ENCODE results near the gene ABLIM2.

ABLIM2 gene

DNA sequence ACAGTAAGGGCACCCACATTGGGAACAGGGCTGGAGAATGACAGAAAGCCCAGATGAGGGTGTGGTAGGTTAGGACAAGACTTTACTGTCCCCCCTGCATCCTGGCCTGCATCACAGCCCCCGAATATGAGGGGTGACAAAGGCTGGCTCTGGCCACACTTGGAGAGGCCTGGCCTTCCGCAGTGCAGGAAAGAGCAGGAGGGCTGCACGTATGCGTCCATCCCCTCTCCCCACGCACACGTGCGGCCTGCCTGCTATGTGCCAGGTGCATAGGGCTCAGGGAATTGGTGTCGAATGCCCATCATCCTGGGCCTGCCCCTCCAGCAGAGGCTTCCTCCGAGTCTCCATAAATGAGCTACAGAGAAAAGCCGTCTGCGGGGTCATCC, 80.5 kb downstream of the ABLIM2 start:
- no peak for DNase-seq (ENCODE audit: low read depth)
- H3K4me3 ChIP-seq (ENCODE audit: control insufficient read depth, low read depth, low read length): no peak overlapping the region
- TF ChIP-seq, protein P1, sequence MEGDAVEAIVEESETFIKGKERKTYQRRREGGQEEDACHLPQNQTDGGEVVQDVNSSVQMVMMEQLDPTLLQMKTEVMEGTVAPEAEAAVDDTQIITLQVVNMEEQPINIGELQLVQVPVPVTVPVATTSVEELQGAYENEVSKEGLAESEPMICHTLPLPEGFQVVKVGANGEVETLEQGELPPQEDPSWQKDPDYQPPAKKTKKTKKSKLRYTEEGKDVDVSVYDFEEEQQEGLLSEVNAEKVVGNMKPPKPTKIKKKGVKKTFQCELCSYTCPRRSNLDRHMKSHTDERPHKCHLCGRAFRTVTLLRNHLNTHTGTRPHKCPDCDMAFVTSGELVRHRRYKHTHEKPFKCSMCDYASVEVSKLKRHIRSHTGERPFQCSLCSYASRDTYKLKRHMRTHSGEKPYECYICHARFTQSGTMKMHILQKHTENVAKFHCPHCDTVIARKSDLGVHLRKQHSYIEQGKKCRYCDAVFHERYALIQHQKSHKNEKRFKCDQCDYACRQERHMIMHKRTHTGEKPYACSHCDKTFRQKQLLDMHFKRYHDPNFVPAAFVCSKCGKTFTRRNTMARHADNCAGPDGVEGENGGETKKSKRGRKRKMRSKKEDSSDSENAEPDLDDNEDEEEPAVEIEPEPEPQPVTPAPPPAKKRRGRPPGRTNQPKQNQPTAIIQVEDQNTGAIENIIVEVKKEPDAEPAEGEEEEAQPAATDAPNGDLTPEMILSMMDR (conservative IDR thresholded peaks at IDR 0.05; ENCODE audit: control insufficient read depth, insufficient read depth, low read depth, low read length): no peak

DNA sequence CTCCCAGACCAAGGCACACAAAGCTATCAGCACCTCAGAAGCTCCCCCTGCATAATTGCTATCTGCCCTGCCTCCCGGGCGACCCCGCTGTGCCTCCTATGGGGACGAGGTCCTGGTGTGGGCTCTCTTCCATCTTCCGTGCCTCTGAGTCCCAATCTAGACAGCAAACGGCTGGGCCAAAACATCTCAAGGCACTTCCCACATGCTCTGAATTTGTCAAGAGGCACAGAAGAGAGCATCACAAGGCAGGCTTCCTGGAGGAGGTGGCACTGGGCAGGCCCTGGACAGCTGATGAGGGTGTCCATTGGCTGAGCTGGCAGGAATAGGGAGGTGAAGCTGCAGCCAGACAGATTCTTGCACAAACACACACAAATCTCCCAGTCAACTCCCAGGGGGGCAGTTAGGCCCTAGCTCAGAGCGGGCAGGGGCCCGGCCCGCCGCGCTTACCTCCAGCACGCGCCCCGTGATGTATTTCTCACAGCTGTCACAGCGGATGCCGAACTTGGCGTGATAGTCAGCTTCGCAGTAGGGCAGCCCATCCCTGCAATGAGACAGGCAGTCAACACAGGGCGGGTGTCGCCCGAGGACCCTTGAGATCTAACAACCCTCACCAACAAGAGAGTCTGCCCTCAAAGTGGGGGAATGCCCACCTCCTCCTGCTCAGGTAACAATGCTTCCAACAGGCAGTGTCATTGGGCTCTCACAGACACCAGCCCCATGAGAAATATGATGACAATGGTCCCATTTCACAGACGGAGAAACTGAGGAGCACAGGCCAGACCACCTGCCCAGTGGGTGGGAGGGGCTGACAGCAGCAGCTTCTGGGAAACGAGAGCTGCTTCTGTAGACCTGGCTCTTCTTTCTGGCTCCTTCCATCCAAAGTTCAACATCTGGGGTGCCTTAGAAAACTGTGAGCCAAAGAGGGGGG, 81.2 kb downstream of the ABLIM2 start:
- H3K4me3 ChIP-seq (ENCODE audit: control insufficient read depth, low read depth, low read length): no peak overlapping the region
- DNase-seq (ENCODE audit: low read depth): no peak
- TF ChIP-seq, protein P1 (conservative IDR thresholded peaks at IDR 0.05; ENCODE audit: control insufficient read depth, insufficient read depth, low read depth, low read length): no peak

DNA sequence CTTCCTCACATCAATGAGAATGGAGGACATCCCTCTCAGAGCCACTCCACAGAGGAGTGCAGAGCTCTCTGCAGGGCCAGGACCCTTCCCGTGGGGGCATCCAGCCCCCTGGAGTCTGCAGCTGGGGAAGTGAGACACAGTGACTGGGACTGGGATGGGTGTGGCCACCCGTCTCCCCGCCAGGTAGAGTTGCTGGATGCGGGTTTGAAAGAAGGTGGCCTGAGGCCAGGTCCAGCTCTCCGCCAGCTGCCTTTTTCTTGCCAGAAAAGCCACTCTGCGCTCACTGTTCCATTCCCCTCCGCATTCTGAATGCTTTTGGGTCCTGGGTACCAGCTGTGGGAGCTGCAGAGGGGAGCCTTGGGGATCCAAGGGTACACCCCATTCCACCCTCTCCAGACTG, 82.6 kb downstream of the ABLIM2 start:
- H3K4me3 ChIP-seq (ENCODE audit: control insufficient read depth, low read depth, low read length): no peak overlapping the region
- DNase-seq (ENCODE audit: low read depth): no peak
- TF ChIP-seq, protein P1 (conservative IDR thresholded peaks at IDR 0.05; ENCODE audit: control insufficient read depth, insufficient read depth, low read depth, low read length): no peak

DNA sequence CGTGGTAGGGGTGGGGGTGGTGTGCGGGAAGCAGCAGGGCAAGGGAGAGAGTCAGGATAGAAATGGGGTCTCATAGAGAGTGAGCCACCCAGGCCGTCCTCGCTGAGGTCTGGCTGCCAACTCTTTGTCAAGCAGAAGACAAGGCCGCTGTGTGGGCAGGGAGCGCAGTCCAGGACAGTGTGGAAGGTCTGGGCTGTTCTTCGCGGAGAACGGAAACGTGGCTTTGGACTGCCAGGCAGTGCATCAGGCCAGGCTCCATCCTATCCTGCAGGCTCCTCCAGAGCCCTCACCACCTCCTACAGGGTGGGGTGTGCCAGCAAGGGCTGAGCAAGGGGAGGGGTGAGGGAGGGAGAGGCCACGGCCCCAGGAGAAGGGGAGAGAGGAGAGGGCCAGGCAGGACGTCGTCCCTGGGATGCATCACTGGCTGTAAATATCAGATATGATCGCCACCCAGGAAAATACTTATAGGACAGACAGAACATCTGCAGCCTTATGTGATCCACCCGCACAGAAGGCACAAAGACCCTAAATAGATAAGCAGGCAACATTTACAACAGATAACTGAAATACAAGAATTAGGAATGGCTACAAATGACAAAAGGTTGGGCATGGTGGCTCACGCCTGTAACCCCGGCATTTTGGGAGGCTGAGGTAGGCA, 85.3 kb downstream of the ABLIM2 start:
- DNase-seq (ENCODE audit: low read depth): no peak
- no peak overlapping the region for H3K4me3 ChIP-seq (ENCODE audit: control insufficient read depth, low read depth, low read length)
- TF ChIP-seq, protein P1 (conservative IDR thresholded peaks at IDR 0.05; ENCODE audit: control insufficient read depth, insufficient read depth, low read depth, low read length): no peak

DNA sequence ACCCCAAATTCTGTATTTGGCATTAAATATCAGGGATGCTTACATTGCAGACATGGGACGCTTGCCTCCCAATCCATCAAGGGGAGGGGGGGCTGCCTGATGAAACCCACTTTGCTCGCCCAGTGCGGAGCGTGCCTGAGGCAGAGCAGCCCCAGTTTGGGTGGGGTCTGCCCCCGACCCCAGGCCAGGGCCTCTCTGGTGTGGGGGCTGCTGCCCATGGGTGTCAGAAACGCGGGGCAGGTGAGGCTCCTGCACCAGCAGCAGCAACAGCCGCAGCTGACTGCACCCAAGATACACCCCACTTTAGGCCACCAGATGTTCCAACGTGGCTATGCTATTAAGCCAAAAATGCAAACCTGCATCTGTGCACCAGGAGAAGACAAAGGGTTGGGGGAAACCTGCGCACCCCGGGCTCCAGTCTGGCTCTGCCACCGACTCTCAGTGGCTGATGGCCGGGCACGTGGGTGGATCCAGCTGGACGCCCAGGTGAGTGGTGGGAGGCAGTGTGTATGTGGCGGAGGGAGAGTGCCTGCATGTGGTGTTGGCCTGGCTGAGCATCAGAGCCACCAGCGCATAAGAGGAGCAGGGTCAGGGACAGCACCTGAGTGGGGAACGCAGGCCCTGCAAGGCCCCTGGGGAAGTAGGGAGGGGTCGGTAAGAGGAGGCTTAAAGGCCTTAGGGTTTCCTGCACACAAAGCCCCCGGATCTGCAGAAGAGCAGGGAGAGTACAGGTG, 86.2 kb downstream of the ABLIM2 start:
- no peak for DNase-seq (ENCODE audit: low read depth)
- TF ChIP-seq, protein P1 (conservative IDR thresholded peaks at IDR 0.05; ENCODE audit: control insufficient read depth, insufficient read depth, low read depth, low read length): no peak
- H3K4me3 ChIP-seq (ENCODE audit: control insufficient read depth, low read depth, low read length): no peak overlapping the region

DNA sequence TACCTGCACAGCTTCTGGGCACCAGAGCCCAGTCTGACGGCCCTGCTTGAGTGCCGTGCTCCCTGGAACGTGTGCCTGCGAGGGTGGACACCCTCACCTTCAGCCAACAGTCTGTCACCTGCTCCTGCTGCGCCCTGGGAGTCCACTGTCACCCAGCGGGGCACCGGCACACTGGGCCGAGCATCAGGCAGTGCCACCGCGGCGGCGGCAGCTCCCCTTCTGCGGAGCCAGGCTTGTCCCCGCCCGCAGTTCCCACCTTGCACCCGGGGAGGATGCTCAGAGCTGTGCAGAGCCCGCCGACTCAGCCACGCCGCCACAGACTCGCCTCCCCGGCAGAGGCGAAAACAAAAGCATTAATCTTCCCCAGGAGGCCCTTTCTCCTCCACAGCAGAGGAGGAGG, 86.8 kb downstream of the ABLIM2 start:
- H3K4me3 ChIP-seq (ENCODE audit: control insufficient read depth, low read depth, low read length): no peak overlapping the region
- DNase-seq (ENCODE audit: low read depth): no peak
- TF ChIP-seq, protein P1 (conservative IDR thresholded peaks at IDR 0.05; ENCODE audit: control insufficient read depth, insufficient read depth, low read depth, low read length): no peak

Data from fibroblast of mammary gland (primary cell).